GM12865 (cell line): ENCODE results near the gene OR4D1.

Experiments
- DNase-seq: peaks from one replicate; pipeline ENCODE4 v3.0.0; 2010; ENCODE audit warnings: low read depth
- H3K4me3 ChIP-seq: 2 replicates; pipeline ENCODE4 v1.5.1; 2011; ENCODE audit warnings: mild to moderate bottlenecking, low read depth, low read length, control low read depth
- TF ChIP-seq, protein P1 (sequence below): IDR thresholded peaks from 2 replicates; pipeline ENCODE4 v1.5.1; 2011; ENCODE audit warnings: low read length, control low read depth, low read depth, inconsistent platforms; ENCODE audit not compliant: insufficient read depth; ENCODE audit errors: missing control alignments

The OR4D1 gene

DNA sequence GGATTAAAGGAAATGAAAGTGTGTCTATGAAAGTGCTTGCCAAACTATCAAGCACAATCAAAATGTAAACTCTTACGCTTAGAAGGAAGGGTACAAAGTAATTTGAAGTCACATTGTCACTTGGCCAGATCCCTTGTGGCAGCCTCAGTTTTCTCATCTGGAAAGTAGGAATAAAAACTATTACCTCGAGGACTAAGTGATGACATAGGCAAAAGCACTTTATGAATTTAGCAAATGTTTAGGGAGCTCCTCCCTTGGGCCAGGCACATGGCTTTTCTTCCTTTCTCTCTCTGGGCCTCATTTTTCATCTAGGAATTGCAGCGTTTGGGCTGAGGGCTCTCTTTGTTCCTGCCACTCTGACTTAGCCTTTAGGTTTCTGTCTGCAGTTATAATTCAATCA lies 36.5 kb upstream of the OR4D1 start:
- TF ChIP-seq, protein P1, sequence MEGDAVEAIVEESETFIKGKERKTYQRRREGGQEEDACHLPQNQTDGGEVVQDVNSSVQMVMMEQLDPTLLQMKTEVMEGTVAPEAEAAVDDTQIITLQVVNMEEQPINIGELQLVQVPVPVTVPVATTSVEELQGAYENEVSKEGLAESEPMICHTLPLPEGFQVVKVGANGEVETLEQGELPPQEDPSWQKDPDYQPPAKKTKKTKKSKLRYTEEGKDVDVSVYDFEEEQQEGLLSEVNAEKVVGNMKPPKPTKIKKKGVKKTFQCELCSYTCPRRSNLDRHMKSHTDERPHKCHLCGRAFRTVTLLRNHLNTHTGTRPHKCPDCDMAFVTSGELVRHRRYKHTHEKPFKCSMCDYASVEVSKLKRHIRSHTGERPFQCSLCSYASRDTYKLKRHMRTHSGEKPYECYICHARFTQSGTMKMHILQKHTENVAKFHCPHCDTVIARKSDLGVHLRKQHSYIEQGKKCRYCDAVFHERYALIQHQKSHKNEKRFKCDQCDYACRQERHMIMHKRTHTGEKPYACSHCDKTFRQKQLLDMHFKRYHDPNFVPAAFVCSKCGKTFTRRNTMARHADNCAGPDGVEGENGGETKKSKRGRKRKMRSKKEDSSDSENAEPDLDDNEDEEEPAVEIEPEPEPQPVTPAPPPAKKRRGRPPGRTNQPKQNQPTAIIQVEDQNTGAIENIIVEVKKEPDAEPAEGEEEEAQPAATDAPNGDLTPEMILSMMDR: no peak
- DNase-seq: no peak
- no peak overlapping the region for H3K4me3 ChIP-seq

DNA sequence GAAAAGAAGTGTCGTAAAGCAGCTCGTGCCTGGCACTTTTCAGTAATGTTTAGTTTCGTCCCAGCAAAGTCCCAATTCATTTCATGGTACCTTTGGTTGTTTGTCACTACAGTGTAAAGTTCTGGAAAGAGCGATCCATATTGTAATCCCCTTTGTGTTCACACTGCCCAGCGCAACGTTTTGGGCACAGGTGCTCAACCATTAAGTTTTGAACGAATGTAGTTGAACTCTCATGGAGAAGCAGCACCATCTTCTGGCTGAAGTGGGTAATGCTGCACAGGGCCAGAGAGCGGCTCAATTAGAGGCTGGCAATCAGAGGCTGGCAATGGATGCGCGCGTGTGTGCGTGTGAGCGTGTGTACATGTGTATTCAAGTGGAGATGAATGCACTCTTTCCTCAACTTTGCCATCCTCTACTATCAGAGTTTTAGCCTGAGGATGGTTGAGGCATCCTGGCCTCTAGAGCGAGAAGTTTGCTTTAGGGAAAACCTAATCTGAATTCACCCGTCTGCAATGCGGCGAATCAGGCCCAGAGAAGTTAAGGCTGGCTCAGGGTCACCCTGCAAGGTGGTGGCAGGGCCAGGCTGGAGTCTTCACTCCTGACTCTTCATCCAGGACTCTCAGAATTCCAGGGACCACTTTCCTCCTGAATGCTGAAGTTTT lies 35.1 kb upstream of the OR4D1 start:
- TF ChIP-seq, protein P1: peak; percentile 95
- DNase-seq: peak; percentile 78

DNA sequence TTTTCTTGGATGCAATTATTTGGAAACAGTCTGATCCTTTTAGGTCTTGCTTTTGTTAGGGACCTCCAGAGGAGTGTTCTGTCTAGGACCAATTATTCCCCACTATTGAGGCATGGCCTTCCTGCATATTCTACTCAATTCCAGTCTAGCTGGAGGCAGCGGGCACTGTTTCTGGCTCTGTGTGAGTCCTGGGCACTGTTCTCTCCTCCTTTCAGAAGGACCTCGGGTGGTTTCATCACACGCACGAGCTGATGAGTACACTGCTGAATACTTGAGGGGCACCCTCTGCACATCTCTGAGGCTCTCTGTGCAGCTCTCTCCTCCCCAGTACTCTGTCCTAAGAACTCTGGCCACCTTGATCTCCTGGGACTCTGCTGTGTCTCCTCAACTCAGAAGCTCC lies 34.2 kb upstream of the OR4D1 start:
- H3K4me3 ChIP-seq: no peak overlapping the region
- DNase-seq: no peak
- TF ChIP-seq, protein P1: no peak

More for the DNA sequence above, 35.1 kb upstream of the OR4D1 start:
- no peak overlapping the region for H3K4me3 ChIP-seq

DNA sequence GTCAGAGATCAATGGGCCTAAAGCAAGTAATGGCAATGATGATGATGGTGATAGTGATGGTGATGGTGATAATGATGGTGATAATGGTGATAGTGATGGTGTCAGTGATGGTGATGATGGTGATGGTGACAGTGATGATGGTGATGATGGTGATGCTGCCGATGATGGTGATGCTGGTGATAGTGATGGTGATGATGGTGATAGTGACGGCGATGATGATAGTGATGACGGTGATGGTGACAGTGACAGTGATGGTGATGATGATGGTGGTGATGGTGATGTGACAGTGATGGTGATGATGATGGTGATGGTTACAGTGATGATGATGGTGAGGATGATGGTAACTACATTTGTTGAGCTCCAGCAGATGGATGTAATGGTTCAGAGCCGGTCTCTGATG lies 30.8 kb upstream of the OR4D1 start:
- no peak for DNase-seq
- H3K4me3 ChIP-seq: no peak overlapping the region
- TF ChIP-seq, protein P1: no peak

DNA sequence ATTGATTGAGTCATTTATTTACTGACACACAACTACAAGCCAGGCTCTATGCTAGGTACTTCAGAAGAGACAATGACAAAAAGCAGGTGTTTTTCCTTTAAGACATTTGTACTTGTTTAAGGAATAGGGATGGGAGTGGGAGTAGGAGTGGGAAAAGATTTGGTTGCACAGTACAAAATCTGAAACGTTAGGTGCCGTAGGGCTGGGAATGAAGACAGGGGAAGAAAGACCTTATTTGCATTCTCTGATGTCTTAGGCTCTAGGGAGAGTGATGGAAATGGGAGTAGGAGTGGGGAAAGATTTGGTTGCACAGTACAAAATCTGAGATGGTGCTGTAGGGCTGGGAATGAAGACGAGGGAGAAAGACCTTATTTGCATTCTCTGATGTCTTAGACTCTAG lies 28.7 kb upstream of the OR4D1 start:
- DNase-seq: no peak
- TF ChIP-seq, protein P1: no peak

DNA sequence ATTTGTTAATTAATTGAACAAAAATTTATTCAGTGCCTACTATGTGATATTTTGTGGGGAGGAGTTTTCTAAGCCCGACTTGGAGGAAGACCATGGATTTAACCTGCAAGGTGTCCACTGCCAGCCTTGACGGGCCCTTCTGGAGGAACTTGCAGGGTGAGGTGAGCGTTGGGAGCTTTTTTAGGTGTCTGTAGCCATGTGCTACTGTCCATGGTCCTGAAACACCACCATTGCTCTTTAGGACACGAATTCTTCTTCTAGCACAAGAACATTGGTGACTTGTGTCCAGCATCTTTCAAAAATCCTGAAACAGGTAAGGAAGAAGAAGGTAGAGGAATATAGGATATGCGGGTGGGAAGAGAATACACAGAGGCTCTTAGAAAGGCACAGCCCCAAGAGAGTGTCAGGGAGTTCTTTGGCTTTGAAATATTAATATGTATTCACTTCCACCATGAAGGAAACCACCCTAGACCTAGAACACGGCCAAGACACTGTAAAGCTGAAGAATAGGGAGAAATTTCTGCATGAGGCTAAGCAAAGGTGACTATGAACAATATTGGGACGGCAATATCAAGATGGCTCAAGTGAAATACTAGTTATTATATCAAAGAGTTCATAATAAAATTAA lies 27.9 kb upstream of the OR4D1 start:
- TF ChIP-seq, protein P1: no peak
- peak; percentile 66 for DNase-seq
- no peak overlapping the region for H3K4me3 ChIP-seq

More for the DNA sequence above, 28.7 kb upstream of the OR4D1 start:
- H3K4me3 ChIP-seq: no peak overlapping the region
